ENCODE measurements around the gene RPS6KC1. TPM values are rescaled to one million over a fixed set of nuclear protein-coding genes. Genes with fewer than 3 reads are reported as not detected.

Gene RPS6KC1
- total and polyA plus RNA-seq, 2 donors (not counting 3 experiments of a cell fraction or from before 2014, with no cell fraction given): 5.1 to 18.6 TPM

DNA sequence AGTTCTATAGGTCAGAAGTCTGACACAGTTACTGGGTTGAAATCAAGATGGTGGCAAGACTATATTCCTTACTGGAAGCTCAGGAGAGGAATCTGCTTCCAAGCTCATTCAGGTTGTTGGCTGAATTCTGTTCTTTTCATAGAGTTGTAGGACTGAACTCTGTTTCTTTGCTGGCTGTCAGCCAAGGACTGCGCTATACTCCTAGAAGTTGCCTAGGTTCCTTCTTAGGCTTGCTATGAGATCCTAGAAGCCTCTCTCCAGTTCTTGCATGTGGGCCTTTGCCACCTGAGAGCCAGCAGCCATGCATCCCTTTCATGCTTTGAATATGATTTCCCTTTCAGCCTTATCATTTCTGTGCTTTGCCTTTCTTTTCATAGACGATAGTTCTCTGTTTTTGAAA, 176.4 kb downstream of the RPS6KC1 start:
- TF ChIP-seq MYC (IDR thresholded peaks at IDR 0.05; ENCODE audit: low read depth, low read length): no peak
- TF ChIP-seq POLR2A (IDR thresholded peaks at IDR 0.05; ENCODE audit: low read depth, low read length): no peak
- TF ChIP-seq EZH2 (IDR thresholded peaks at IDR 0.05; ENCODE audit: borderline replicate concordance, low read depth, low read length, severe bottlenecking): no peak
- TF ChIP-seq, protein P1, sequence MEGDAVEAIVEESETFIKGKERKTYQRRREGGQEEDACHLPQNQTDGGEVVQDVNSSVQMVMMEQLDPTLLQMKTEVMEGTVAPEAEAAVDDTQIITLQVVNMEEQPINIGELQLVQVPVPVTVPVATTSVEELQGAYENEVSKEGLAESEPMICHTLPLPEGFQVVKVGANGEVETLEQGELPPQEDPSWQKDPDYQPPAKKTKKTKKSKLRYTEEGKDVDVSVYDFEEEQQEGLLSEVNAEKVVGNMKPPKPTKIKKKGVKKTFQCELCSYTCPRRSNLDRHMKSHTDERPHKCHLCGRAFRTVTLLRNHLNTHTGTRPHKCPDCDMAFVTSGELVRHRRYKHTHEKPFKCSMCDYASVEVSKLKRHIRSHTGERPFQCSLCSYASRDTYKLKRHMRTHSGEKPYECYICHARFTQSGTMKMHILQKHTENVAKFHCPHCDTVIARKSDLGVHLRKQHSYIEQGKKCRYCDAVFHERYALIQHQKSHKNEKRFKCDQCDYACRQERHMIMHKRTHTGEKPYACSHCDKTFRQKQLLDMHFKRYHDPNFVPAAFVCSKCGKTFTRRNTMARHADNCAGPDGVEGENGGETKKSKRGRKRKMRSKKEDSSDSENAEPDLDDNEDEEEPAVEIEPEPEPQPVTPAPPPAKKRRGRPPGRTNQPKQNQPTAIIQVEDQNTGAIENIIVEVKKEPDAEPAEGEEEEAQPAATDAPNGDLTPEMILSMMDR (IDR thresholded peaks at IDR 0.05; ENCODE audit: extremely low read depth in 1 of 2, insufficient read depth in 1 of 2, low read depth in 1 of 2, low read length in 2 of 2): no peak
- TF ChIP-seq, protein P2, sequence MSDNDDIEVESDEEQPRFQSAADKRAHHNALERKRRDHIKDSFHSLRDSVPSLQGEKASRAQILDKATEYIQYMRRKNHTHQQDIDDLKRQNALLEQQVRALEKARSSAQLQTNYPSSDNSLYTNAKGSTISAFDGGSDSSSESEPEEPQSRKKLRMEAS (IDR thresholded peaks at IDR 0.05; ENCODE audit: insufficient read depth, insufficient read length): no peak
- no peak for TF ChIP-seq JUN (IDR thresholded peaks at IDR 0.05; ENCODE audit: borderline replicate concordance, insufficient read depth, insufficient read length, low read depth)
- no peak for TF ChIP-seq GATA2 (IDR thresholded peaks at IDR 0.05; ENCODE audit: insufficient read depth, insufficient read length, low read depth, low read length)
- no peak for TF ChIP-seq POLR2AphosphoS5 (IDR thresholded peaks at IDR 0.05; ENCODE audit: insufficient read depth, low read depth, low read length)
- no peak for TF ChIP-seq FOS (IDR thresholded peaks at IDR 0.05; ENCODE audit: borderline replicate concordance, insufficient read depth, low read length)
- Histone ChIP-seq H3K4me1 (ENCODE audit: control insufficient read depth, extremely low read depth, insufficient read depth, low read length) (no peaks in the 10 kb centered on the region), H3K79me2 (ENCODE audit: control insufficient read depth, insufficient read depth, low read length) (no peaks in the 10 kb centered on the region), H3K9me3 (replicated peaks; ENCODE audit: control insufficient read depth, insufficient read depth, low read length) (no peaks in the 10 kb centered on the region), H3K4me3 (replicated peaks in 1 of 3; ENCODE audit: insufficient read depth in 1 of 3, low read depth in 1 of 3, low read length in 3 of 3) (no peak overlapping the region), H3K4me2 (ENCODE audit: insufficient read depth, low read length) (no peak overlapping the region), H3K9me1 (replicated peaks; ENCODE audit: control insufficient read depth, extremely low read depth, insufficient read depth, low read length) (no peaks in the 10 kb centered on the region), H2AFZ (ENCODE audit: low read depth, low read length) (no peak overlapping the region), H4K20me1 (replicated peaks; ENCODE audit: control insufficient read depth, extremely low read depth, insufficient read depth, low read length) (no peaks in the 10 kb centered on the region), H3K27ac (ENCODE audit: insufficient read depth, low read depth, low read length) (no peak overlapping the region), H3K36me3 (ENCODE audit: control insufficient read depth in 2 of 2, extremely low read depth in 1 of 2, insufficient read depth in 2 of 2, low read length in 2 of 2) (no peaks in the 10 kb centered on the region), H3K9ac (replicated peaks; ENCODE audit: extremely low read depth, insufficient read depth, low read length) (no peak overlapping the region), H3K27me3 (ENCODE audit: control insufficient read depth in 2 of 2, insufficient read depth in 2 of 2, low read length in 2 of 2) (no peaks in the 10 kb centered on the region)
- ChIA-PET CTCF (no interaction called here), POLR2A (no interaction called here)
- FAIRE-seq: no peak
- no peak for DNase-seq (ENCODE audit: low read depth, low spot score)
- intact Hi-C loops (cut with micrococcal nuclease): no loop called here
- dilution Hi-C loops (cut with MboI; ENCODE audit: extremely low pct_ligation_motif_present, low sequenced_read_pairs): no loop called here
- BruUV-seq (replicated peaks): no TSS peak

Data from endothelial cell of umbilical vein (primary cell).